ENCODE results near the gene KLK6.

GRCh38 chr19:51002089-51002532 is 32.7 kb upstream of the KLK6 start:
- TF ChIP-seq POLR2AphosphoS5 (IDR thresholded peaks at IDR 0.05) = no peak
- TF ChIP-seq CTCF (IDR thresholded peaks at IDR 0.05) = no peak
